Heart left ventricle (tissue), 13 donors: ENCODE data around the gene TMEM229B.

Experiments
- POLR2A ChIP-seq, 2 donors: fragments of 450-650 bp; IDR thresholded peaks; one replicate each; pipeline ENCODE4 v1.6.1; 2017; ENCODE audit warnings: antibody characterized with exemption in 2 of 2, mild to moderate bottlenecking in 2 of 2, moderate library complexity in 2 of 2
- TF ChIP-seq, protein P1 (sequence below), 12 donors: fragments of 200-600 bp; sonication (generic) in 4 of 12; IDR thresholded peaks; one replicate each; pipeline versions ENCODE4 v1.5.0 to v1.8.0; 2018 to 2022; ENCODE audit warnings: antibody characterized with exemption in 12 of 12, mild to moderate bottlenecking in 5 of 12
- donor health status: ischemic (EF 13 %, LVEDD 7.1; RV severe dilation, severe dysfunction).
- donor health status: DM: no; HTN: yes; CAD: no.
- donor health status: DM: no; HTN: no; CAD: no.
- donor health status: ischemic (EF 25% LVEDD 6.9; RV normal size, moderate dysfunction).
- donor health status: ischemic (EF 25% LVEDD 5.7; RV mildly dilated, moderate dysfunction).
- donor health status: ischemic (EF 35%, LVEDD 5.7; RV mildly dilated, moderate dysfunction).
- donor health status: nonischemic (EF 11% LVEDD 7.7; RV severe dilation, severe dysfunction).
- donor health status: DM: yes; HTN: yes; CAD: no.
- donor health status: PGD.
- donor health status: ischemic (EF 29% LVEDD 5.4; RV normal size, mild dysfunction).
- donor health status: nonischemic (EF 23%, LVEDD 6.1; RV moderate dilation, normal function).

DNA sequence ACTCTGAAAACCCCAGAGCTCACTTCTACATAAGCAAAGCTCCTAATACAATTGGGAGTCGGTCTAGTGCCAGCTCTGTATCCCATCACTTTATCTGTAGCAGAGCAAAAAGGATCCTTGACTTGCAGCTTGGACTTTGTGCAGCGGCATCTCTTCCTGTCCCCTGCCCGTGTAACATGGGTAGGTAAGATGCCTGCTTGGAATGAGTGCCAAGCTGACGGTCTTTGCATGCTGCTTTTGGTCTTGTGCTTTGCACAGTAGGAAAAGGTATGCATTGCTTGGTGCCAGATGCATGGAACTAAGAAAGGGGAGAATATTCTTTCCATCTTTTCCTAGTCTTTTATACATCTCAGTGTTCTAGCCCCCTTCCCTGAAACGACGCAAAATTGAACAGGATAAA is 37.7 kb upstream of the TMEM229B start:
- TF ChIP-seq POLR2A (IDR thresholded peaks at IDR 0.05), result no peak
- TF ChIP-seq, protein P1, sequence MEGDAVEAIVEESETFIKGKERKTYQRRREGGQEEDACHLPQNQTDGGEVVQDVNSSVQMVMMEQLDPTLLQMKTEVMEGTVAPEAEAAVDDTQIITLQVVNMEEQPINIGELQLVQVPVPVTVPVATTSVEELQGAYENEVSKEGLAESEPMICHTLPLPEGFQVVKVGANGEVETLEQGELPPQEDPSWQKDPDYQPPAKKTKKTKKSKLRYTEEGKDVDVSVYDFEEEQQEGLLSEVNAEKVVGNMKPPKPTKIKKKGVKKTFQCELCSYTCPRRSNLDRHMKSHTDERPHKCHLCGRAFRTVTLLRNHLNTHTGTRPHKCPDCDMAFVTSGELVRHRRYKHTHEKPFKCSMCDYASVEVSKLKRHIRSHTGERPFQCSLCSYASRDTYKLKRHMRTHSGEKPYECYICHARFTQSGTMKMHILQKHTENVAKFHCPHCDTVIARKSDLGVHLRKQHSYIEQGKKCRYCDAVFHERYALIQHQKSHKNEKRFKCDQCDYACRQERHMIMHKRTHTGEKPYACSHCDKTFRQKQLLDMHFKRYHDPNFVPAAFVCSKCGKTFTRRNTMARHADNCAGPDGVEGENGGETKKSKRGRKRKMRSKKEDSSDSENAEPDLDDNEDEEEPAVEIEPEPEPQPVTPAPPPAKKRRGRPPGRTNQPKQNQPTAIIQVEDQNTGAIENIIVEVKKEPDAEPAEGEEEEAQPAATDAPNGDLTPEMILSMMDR (IDR thresholded peaks at IDR 0.05), result no peak
